Measurements from ENCODE around the gene MAP3K3.
A peak's percentile ranks its signal among the peaks of the same experiment; 100 is the strongest.

MAP3K3 gene

GRCh38 chr17:63652106-63652505 lies 29.9 kb downstream of the MAP3K3 start:
- DNase-seq (ENCODE audit: low read depth) = no peak

DNA sequence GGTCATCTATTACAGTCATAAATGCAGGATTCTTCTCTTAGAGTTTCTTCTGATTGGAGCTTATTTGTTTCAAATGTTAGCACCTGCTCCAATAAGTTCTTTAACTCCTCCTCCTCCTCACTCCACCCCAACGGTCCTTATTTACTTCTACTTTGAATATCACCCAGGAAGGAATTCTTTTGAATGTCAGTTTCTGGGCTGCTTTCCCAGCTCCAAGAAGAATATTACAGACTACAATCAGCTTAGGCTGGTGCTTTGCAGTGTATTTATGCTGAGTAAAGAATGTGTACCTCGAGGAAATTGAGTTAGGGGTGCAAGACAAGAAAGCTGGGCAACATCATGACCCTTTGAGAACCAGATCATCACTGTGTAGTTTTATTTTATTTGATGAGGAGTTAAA lies 30.8 kb downstream of the MAP3K3 start:
- no peak for DNase-seq (ENCODE audit: low read depth)

DNA sequence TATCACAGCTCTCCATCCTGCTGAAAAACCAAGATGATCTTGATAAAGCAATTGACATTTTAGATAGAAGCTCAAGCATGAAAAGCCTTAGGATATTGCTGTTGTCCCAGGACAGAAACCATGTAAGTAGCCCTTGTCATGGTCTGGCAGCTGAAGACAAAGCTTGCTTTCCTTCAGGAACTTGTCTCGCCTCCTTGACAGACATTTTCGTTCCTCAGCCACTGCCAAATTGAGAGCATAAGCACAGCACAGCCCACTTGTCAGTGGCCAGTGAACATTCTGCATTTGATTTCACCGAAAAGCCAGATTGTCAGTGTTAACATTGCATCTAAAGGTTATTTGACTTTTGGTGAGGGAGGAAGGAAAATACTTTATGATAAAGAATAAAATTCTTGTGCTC lies 35.6 kb downstream of the MAP3K3 start:
- DNase-seq (ENCODE audit: low read depth) = no peak

DNA sequence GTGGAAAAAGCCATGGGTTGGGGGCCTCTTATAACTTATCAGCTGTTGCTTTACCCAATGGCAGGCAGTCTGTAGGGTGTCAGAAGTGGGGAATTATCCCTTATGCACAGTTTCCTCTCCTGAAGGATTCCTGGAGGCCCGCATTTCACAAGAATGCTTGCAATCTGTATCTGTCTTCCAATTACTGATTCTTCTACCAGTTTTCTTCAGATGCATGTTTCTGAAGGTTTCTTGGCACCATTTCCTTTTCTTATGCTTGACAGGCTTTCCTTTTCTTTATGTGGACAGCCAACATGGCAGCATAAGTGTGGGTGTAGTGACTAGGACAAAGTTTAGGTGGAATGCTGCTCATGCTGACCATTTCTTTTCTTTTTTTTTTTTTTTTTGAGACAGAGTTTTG lies 36.1 kb downstream of the MAP3K3 start:
- no peak for DNase-seq (ENCODE audit: low read depth)

DNA sequence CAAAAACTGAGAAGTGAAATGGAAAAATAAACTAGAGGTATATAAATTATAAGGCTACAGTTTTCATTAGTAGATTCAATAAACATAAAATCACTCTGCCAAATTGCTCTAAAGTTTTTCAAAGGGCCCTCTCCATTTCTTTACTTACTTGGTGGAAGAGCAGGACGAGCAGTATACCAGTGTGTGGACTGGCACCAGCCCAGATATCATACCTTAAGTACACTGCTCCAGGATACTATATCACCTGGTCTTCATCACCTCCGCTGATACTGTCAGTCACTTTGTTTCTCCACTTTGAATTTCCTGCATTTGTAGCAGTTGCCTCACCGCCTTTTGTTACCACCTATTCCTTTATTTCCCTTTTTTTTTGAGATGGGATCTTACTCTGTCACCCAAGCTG lies 37.6 kb downstream of the MAP3K3 start:
- no peak for DNase-seq (ENCODE audit: low read depth)

GRCh38 chr17:63665527-63666214 lies 43.5 kb downstream of the MAP3K3 start:
- DNase-seq (ENCODE audit: low read depth) = no peak

DNA sequence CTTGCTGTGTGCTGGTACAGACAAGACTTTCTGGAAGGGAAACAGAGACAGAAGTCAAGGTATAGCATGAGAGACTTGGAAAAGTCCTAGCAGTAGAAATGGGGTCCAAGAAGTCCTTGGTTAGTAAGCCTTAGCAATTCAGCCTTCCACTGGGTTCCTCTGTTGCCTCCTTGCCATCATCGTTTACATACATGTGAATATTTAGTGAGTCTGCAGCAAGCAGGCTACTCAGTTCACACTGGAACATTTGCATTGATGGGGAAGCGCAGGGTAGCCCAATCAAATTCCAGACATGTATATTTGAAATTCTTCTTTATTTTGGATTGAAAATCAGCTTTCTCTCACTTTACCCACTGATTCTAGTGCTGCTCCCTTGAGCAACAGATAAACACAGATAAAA lies 50.6 kb downstream of the MAP3K3 start:
- DNase-seq (ENCODE audit: low read depth) = no peak

- no peak for DNase-seq (ENCODE audit: low read depth)
These were observed 53.0 kb downstream of the MAP3K3 start for GRCh38 chr17:63675231-63675606.

DNA sequence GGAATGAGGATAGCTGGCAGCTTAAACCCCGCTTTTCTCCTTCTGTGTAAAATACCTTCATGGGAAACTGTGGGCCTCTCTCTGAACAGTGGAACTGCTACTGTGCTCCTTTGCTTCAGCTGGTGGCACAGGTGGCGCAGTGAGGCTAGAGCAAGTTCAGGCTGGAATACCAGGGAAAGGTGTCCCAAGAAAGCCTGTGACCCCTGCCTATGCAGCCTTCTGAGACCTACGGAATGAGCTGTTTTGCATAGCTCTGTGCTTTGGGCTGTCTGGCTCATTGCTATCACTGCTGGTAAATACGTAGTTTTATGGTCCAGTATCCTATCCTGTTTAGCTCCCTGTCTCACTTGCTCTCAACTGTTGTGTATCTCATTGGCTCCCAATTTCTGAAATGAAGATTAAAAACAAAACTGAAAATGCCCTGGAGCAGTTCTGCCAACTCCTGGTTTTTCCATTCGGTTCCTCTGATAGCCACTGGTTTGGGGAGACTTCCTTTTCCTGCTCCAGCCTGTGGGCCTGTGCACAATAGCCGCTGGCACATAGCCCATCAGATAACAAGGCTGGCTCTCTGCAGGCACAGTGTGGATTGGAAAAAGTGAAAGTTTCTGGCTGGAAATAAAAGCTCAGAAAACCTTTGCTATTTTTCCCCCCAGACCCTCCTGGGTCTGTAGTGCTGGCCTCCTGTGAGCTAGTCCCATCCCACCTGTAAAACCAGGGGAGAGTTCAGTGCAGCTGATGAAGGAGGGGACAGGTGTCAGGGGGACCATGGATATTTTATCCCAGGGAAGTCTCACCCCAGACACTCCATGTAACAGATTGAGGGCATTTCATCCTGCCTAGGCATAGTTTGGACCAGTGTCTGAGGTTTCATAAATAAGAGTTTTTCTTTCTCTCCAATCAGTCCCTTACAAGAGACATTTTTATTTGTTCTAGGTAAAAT lies 53.7 kb downstream of the MAP3K3 start:
- peak; percentile 52 for DNase-seq (ENCODE audit: low read depth)

GRCh38 chr17:63676584-63676983 lies 54.4 kb downstream of the MAP3K3 start:
- no peak for DNase-seq (ENCODE audit: low read depth)

DNA sequence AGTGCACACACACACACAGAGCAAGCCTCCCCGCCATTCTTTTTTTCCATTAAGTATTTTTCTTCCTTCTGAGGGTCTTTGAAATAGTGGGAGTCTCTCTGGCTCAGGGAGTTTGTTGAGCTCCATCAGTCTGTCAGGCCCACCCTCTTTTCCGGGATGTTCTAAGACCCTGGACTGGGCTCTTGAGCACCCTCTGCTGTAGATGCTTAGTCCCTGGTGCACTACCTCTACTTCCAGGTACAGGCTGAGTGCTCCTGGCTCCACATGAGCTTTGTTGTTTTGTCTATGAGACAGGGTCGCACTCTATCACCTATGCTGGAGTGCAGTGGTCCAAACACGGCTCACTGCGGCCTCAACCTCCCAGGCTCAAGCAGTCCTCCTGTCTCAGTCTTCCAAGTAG lies 57.0 kb downstream of the MAP3K3 start:
- no peak for DNase-seq (ENCODE audit: low read depth)

DNA sequence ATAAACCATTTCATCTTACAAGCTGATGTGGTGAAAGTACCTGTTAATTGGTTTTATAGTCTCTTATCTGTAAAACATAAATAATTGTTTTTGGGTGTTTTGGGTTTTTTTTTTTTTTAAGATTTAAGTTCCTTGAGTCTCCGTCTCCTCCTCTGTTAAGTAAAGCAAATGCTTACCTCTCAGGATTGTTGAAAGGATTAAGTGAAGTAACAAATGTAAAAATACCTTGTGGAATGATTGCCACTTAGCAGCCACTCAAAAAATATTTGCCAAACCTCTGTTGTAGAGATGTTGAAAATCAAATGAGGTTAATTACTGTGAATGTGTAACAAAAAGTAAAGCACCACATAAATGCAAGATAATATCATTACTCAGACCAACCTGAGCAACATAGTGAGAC lies 58.5 kb downstream of the MAP3K3 start:
- DNase-seq (ENCODE audit: low read depth) = no peak

DNA sequence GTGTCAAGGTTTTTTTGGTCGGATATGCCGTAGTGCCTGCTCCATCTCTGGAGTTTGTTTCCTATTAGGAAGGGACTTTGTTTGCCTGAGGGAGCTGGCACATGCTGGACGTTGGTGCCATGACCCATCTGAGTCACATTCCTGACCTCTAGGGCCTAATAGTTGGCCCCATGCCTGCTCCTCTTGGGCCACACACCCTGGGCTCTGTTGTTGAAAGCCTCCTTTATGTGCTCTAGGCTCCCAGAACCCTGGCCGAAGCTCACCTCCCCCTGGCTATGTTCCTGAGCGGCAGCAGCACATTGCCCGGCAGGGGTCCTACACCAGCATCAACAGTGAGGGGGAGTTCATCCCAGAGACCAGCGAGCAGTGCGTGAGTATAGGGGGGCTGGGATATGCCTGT lies 59.3 kb downstream of the MAP3K3 start:
- no peak for DNase-seq (ENCODE audit: low read depth)

DNA sequence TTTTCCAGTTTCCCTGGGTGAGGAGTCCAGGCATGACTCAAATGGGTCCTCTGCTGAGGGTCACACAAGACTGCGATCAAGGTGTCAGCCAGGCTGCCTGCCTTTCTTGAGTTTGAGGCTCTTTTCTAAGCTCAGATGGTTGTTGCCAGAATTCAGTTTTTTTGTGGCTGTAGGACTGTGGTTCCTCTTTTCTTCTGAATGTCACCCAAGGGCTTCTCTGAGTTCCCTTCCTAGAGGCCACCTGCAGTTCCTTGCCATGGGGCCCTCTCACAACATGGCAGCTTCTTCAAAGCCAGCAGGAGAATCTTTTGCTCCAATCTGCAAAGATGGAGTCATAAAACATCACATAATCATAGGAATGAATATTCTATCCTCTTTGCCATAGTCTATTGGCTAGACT lies 60.2 kb downstream of the MAP3K3 start:
- no peak for DNase-seq (ENCODE audit: low read depth)

DNA sequence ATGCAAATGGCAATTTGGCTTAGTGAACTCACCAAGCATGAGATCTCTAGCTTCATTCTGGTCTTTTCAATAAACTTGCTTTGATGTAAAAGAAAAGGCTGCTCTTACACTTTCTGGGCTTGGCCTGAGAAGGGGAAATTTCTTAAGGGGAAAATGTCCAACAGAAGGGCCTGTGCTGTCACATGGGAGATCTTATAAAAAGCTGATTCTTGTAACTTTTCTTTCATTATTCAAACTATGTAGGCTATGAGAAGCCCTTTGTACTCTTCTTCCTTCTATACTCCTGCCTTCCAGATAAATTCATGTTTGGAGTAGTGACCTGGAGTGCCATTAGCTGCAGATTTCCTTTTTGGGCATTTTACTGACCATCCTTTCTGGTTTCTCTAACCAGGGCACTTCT lies 60.8 kb downstream of the MAP3K3 start:
- no peak for DNase-seq (ENCODE audit: low read depth)

GRCh38 chr17:63685041-63685440 lies 62.8 kb downstream of the MAP3K3 start:
- no peak for DNase-seq (ENCODE audit: low read depth)

DNA sequence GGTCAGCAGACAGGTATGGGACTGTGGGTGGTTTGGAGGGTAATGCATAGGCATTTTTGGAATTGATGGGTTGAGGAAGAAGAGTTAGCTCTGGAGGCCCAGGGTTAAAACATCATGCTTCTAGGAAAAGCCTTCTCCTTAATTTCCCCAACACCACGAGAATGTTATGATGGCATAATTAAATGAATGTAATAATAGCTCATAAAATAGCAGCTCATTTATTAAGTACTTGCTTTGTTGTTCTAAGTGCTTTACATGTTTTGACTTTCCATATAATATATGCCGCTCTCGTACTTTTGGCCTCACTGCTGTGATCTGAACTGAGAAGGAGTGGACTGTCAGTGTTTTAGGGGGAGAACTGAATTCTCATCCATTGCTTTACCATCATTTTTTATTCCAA lies 63.4 kb downstream of the MAP3K3 start:
- no peak for DNase-seq (ENCODE audit: low read depth)

- no peak for DNase-seq (ENCODE audit: low read depth)
These were observed 64.0 kb downstream of the MAP3K3 start for GRCh38 chr17:63686138-63686685.

DNA sequence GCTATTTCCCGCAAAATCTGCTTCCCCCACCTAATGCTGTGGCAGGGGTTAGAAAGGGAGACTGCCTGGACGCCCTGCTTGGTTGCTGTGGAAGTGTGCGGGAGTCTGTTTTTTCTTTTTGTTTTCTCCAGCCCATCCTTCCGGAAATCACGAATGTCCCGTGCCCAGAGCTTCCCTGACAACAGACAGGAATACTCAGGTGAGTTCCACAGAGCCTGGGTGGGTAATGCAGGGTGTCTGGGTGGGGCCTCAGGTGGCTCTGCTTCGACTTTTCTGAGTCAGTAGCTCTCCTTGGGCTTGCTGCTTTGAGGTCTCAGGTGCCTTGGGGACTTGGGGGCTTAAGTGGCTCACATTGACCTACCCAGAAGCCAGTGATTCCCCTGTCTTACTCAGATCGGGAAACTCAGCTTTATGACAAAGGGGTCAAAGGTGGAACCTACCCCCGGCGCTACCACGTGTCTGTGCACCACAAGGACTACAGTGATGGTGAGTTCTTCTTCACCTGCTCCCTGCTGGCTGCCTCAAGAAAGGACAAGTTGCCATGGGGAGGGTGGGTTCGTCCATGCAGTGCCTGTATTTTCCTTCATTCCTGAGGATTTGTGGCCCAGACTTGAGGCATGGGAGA lies 66.3 kb downstream of the MAP3K3 start:
- no peak for DNase-seq (ENCODE audit: low read depth)

DNA sequence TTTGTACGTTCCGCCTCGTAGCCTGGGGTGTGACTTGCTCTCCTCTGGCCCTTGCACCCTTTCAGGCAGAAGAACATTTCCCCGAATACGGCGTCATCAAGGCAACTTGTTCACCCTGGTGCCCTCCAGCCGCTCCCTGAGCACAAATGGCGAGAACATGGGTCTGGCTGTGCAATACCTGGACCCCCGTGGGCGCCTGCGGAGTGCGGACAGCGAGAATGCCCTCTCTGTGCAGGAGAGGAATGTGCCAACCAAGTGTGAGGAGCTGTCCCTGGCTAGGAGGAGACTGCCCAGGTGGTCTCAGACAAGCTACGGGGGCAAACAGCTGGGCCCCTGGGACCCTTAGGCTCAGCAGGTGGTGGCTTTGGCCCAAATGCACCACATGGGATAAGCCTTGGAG lies 67.3 kb downstream of the MAP3K3 start:
- DNase-seq (ENCODE audit: low read depth) = no peak

DNA sequence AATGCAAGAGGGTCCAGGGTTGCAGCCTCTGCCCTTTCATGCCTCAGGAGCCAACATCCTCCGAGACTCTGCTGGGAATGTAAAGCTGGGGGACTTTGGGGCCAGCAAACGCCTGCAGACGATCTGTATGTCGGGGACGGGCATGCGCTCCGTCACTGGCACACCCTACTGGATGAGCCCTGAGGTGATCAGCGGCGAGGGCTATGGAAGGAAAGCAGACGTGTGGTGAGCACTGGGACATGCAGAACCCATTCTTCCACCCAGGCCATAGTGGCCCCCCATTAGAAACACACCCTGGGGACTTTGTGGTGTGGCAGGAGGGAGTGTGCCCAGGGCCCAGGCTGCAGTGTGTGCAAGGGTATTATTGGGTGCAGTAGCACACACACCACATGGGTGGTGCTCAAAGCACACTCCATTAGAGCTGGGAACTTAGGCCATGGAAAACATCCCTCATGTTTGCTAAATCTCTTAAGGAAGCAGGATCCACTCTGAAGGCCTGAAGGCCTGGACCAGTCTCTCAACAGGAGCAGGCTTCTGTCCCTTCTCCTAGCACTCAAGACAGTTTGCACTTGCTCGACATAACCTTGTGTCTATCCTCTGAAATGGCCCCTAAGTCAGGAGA lies 70.1 kb downstream of the MAP3K3 start:
- DNase-seq (ENCODE audit: low read depth) = no peak

DNA sequence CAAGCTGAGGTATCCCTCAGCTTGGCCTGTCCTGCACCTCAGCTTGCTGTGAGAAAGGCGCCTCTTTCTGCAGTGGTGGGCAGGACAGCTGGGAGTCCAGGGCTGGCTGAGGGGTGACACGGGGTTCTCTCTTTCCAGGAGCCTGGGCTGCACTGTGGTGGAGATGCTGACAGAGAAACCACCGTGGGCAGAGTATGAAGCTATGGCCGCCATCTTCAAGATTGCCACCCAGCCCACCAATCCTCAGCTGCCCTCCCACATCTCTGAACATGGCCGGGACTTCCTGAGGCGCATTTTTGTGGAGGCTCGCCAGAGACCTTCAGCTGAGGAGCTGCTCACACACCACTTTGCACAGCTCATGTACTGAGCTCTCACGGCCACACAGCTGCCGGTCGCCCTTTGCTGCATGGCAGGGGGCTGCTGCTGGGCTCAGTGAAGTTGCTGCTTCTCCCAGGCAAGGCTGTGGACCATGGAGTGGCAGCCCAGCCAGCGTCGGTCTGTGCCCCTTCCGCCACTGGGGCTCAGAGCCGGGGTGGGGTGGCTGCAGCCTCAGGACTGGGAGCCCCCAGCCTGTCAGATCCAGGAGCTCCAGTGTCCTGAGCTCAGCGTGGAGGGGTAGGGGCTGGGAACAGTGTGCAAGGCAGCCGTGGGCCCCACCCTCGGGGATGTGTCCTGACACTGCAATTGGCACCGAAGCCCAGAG lies 71.3 kb downstream of the MAP3K3 start:
- DNase-seq (ENCODE audit: low read depth) = no peak

Data from non-pigmented ciliary epithelial cell (primary cell).